NK-92 (cell line): ENCODE data around the gene SCN10A.

Experiments used
- DNase-seq: peaks from one replicate; lab custom pipeline; 2025; ENCODE audit not compliant: unreplicated experiment; lab: John Stamatoyannopoulos, UW

The SCN10A gene

DNA sequence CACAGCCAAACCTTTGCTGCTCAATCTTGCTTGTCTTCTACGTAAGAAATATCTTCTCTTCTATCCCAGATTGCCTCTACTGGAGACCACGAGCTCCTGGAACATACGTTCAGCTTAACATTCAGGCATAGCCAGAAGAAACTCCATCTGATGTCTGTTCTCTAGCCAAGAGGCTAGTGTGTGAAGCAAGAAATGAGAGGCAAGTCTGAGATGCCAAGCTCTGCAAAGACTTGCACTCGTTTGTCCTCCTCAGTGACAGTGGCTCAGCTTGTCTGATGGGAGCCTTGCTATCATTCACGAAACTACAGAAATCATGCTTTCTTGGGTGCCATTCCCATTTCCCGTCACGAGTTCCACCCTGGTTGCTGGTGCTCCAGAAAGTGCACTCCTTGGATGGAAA lies at the start of gene SCN10A:
Gene SCN10A, minus strand, starts transcription at position 192 of the 400 bp plus-strand sequence. CDS start 22,207 bp downstream, outside the sequence.
- no peak for DNase-seq

DNA sequence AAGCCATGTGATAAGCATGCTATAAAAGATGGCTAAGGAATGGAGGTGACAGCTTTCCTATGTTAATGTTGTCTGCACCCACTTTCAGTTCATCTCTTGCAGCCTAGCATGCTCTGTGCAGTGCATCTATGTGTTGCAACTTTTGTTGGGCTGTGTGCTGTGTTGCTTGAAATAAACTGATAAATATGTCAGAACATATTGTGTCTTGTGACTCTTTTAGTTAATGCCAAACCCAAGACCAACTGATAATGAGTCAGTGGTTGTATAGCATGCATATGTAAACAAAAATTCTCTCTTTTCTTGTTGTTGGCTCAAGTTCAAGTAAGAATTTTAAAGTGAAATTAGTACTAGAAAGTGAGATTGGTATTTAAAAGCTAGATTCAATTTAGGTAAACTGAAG lies 37.0 kb upstream of the SCN10A start:
- DNase-seq, result no peak

GRCh38 chr3:38843898-38844297 lies 27.9 kb upstream of the SCN10A start:
- DNase-seq, result no peak

DNA sequence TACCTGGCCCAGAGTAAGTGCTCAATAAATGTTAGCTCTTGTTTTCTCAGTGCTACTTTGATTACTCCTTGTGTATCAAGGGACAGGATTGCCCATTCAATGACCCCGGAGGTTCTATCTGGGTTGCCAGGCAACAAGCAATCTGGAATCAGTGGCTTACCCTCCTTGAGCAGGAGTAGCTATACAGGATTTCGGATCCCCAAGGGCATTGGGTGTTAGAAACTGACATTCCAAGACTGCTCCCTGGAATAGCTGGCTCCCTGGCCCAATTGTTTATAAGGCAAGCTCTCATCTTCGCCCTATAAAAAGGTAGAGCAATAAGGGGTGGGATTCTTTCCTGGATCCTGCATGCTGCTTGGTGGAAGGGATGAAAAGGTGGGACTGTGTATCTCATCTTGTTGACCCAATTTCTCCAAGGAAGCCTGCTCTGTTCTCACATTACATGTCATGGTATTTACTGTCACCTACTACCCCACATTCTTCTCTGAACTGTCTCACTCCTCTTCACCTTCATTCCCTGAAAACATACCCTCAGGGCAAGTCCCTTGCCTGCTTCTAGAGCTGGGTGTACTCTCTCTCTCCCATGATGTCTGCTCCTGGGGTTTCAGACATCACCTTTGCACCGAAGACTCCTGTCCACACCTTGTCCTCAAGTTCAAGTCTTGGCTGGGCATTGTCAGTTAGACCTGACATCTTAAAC lies 26.4 kb upstream of the SCN10A start:
- DNase-seq, result no peak

DNA sequence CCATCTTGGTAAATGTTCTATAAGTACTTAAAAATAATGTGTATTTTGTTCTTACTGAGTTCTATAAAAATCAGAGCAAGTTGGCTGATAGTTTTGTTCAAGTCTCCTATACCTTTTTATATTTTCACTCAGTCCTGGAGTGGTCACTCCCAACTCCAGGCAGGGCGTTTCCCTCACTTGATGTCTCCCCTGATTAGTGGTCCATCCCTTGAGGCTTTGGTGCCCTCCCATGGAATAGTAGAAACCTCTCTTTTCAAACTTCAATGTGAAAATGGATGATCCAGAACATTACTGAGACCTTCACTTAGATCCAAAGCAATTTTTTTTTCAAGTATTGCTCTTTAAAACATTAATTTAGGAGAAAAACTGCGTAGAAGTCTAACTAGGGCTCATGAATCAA lies 25.0 kb upstream of the SCN10A start:
- no peak for DNase-seq

DNA sequence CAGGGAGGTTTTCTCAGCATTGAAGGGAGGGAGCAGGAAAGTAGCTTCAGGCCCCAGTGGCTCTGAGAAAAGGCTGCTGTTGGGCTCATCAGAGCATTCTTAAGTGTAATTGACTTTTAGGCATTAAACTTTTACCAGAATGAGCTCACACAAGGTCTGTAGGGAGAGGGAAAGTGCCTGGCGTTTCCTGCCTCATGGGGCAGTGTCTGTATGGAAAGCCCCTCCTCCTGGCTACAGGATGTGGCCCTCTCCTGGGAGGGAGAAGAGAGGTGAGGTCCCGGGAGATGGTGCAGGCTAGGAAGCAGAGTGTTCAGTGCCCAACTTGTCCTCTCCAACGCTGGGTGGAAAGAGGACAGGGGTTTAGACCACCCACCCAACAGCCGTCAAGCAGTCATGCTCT lies 21.3 kb upstream of the SCN10A start:
- DNase-seq, result no peak

DNA sequence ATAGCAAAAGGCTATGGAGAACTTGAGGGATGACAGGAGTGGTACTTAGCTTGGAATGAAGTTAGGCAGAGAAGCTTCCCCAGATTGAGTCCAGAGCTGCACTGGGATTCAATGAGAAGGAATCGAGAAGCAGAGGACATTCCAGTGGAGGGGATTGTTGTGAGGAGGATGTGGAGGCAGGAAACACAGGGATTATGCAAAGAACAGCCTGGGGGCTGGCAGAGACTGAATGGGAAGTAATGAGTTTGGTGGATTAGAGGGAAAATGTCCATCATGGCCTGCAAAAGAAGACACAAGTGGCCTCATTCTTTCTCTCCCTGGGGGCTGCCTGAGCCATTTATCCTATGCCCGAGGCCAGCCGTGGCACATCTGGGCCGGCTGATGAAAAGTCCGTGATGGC lies 20.5 kb upstream of the SCN10A start:
- DNase-seq, result no peak

DNA sequence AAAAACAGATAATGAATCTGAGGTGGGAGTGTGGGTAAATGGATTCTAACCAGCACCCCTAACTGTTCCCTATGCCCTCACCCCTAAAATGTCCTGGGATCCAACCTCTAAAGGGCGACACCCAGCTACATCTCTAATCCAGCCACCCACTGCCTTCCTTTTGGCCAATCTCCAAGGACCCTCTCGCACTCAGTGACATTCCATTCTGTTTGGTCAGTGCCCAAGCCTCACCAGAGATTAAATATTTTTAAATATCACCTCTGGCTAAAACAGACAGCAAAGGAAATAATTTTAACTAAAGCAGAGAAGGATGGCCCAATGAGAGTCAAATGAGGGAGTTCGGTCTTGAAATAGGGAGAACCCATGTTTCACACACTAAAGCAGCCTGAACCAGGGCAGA lies 19.9 kb upstream of the SCN10A start:
- no peak for DNase-seq

DNA sequence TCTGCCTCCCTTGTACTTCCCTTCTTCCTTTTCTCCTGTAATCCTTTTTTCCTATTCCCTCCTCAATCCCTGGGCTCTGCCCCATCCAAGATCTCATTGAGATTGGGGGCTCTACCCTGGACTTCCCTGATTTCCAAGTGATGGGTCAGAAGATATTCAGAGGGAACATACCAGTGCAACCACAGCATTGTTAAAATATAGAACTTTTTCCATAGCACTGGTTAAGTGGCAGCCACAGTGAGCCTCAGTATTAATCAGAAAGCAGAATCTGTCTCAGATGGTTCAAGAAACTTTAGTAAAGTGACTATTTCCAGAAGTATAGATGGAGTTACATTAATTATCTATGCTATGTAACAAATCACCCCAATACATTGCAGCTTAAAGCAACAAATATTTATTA lies 18.7 kb upstream of the SCN10A start:
- no peak for DNase-seq

DNA sequence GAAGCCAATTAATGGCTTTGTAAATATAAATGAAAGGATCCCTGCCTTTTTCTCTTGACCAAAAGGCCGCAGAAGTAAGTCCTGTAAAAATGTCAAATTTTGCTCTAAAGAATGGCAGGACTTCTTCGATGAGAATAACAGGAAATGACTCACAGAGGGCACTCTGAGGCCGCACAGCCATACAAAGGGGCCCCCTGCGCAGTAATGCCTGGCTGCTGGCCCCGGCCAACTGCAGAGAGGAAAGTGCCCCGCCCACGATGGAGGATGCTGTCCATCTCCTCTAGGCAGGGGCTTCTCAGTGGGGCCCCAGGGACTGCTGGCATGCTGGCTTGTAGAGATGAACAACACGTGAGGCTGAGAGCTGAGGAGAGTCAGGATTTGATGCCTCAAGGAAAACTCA lies 18.1 kb upstream of the SCN10A start:
- DNase-seq, result no peak

GRCh38 chr3:38829404-38829803 lies 13.4 kb upstream of the SCN10A start:
- DNase-seq, result no peak

DNA sequence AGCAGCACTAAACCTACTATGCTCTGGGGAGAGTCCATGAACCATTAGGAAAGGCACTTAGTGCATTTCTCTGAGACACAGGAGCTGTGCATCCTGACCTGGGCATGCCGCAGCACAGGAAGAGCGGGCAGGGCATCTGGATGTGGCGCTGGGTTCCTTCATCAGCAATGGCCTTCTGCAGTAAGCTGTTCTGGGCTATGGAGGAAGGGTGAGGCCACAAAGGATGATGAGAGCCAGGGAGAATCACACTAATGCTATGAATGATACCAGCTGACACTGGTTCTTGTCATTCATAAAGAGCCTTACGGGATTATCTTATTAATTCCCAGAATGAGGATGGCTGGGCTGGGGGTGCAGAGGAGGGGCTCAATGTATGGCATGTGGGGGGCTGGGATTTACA lies 12.7 kb upstream of the SCN10A start:
- DNase-seq, result no peak

DNA sequence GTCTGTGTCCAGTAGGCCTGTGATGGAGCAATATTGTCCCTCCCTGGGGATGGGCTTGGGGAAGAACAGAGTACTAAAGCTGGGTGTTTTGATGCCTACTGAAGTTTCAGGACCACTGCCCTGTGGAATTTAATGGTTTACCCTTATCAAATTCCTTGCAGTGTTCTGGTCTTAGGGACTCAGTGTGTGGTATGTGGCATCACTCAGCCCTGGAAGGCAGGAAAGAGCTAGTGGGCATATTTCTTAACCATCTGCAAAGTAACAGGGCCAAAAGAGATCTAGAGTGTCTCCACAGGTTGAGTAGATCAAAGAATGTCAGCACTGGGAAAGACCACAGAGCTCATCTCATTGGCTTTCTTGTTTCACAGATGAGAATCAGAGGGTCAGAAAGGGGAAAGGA lies 11.8 kb upstream of the SCN10A start:
- DNase-seq, result no peak

- DNase-seq, result no peak
These were observed 10.0 kb upstream of the SCN10A start for GRCh38 chr3:38826001-38826400.

- no peak for DNase-seq
These were observed 8.3 kb upstream of the SCN10A start for GRCh38 chr3:38824349-38824748.

GRCh38 chr3:38823722-38824121 lies 7.7 kb upstream of the SCN10A start:
- no peak for DNase-seq

DNA sequence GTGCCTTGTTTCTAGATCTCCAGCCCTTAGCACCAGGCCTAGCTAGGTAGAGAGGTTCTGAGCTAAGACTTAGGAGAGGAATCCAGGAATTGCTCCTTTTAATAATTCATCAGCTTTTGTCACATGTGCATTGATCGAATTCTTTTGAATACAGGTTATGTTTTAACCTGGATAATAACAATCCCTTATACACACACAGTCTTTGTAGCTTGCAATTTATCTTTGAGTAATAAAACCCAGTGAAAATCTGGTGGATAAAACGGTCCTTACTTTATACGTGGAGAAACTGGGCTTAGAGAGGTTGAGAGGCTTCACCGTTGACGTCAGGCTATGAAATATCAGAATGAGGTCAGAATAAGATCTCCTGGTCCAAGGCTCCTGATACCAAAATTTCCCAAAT lies 7.2 kb upstream of the SCN10A start:
- no peak for DNase-seq

DNA sequence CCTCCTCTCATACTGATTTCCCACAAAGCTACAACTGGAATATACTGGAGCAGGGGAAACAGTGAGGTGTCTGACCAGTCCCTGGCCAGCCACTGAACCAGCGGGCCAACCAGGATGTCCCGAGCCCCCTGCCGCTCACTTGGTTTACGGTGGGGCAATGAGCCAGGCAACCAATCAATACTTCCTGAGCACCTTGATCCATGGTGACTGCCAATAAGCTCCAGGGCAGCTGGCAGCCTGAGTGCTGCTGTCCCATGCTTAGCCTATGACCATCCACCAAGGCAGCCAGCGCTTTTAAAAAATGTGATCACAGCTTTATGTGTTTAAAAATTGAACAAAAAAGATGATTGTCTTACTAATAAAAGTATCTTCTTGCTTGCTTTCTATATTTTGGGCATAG lies 4.2 kb downstream of the SCN10A start:
- DNase-seq, result no peak

- DNase-seq, result no peak
These were observed 10.1 kb downstream of the SCN10A start for GRCh38 chr3:38805765-38806386.

DNA sequence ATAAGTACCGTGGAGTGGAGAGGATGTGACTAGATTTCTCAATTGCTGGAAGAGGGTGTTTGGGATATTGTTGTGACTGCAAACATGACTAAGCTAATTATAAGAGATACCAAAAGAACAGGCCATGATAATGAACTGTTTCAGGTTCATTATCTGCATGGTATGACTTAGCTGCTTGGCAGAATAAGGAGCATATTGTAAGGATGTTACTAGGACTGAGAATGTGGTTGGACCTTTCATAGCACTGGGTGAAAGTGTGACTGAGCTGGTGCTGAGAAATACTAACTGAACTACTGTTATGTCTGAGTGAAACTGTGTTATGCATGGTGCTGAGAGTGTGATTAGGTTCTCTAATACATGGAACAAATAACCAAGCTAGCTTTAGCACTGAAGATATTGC lies 11.0 kb downstream of the SCN10A start:
- DNase-seq, result no peak

DNA sequence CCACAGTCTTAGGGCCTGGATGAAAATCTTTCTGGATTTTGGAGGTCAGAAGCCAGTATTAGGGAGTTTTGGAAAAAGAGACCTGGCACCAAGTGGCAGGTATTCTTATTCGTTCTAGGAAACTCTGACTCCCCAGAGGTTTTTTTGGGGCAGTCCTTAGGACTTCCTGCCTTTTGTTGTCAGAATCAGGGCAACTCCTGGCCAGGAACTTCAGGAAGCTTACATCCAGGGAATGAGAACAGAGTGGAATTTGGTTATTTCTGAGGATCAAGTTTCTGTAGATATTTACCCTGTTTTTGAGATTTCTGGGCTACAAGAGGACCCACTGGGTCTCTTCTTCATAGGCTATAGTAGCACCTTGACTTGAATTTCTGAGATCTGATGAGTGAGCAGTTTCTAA lies 15.5 kb downstream of the SCN10A start:
- no peak for DNase-seq

DNA sequence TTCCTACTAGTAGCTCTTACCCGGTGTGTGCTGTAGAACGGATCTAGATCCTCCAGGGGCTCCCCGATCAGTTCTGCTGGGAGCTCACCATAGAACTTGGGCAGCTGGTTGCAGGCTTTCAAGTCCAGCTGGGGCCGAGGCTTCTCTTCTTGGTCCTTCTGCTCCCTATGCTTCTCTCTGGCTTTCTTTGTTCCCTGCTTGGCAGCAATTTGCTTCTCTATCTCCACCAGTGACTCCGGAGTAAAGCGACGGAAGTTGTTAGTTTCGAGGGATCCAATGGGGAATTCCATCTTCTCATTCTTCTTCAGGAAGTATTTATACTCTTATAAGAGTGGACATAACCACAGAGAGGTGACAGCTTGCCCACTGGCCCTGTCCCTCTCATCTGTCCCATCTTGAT lies 22.3 kb downstream of the SCN10A start:
- no peak for DNase-seq

DNA sequence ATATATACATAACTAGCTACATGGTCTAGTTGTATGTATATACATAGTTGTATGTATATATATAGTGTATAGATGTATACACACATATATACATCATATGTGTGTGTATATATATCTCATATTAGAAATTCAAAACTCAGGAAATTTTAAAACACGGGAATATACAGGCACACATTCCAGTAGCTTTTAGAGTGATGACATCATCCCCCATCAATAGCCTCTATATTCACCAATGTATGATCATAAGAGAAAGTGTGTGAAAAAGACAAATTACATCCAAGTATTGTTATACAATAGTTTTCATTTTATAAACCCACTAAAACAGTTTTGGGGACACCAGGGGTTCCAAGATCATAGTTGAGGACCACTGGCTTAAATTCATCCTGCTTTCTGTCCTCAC lies 23.0 kb downstream of the SCN10A start:
- DNase-seq, result no peak
